ENCODE measurements around the gene EDARADD.

DNA sequence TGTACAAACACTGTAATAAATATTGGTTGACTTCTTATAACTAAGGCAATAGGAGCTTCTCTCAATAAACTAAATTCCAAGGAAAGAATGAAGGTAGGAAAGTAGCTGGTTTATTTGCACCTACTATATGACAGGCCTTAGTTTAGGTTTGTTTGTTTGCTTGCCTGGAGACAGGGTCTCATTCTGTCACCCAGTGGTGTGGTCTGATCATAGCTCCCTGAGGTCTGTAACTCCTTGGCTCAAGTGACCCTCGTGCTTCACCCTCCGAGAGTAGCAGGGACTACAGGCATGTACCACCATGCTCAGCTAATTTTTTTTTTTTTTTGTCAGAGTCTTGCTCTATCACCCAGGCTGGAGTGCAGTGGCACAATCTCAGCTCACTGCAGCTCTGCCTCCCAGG lies 1.9 kb upstream of the EDARADD start:
- TF ChIP-seq SUZ12 (IDR thresholded peaks at IDR 0.05; ENCODE audit: extremely low read depth, insufficient read depth, insufficient read length) (no peak), YY1 (IDR thresholded peaks at IDR 0.05; ENCODE audit: insufficient read depth, insufficient read length) (no peak)

Measured in NT2/D1 (cell line).